Astrocyte of the spinal cord (primary cell): ENCODE data around the gene TSPAN15.

ENCODE experiments used
- DNase-seq: peaks from one replicate; pipeline ENCODE4 v3.0.0; 2011; ENCODE audit warnings: low read depth, low spot score
- H3K4me3 ChIP-seq: 2 replicates; pipeline ENCODE4 v1.5.1; 2011; ENCODE audit warnings: low read depth, mild to moderate bottlenecking, low read length, moderate library complexity
- in situ Hi-C: cut with HindIII; loops from 2 replicates; pipeline ENCODE4 v1.10.0; 2017; ENCODE audit warnings: low sequenced_read_pairs
- TF ChIP-seq, protein P1 (sequence below): IDR thresholded peaks from 2 replicates; pipeline ENCODE4 v1.5.1; 2012; ENCODE audit warnings: low read depth, mild to moderate bottlenecking, low read length, inconsistent platforms

The TSPAN15 gene

DNA sequence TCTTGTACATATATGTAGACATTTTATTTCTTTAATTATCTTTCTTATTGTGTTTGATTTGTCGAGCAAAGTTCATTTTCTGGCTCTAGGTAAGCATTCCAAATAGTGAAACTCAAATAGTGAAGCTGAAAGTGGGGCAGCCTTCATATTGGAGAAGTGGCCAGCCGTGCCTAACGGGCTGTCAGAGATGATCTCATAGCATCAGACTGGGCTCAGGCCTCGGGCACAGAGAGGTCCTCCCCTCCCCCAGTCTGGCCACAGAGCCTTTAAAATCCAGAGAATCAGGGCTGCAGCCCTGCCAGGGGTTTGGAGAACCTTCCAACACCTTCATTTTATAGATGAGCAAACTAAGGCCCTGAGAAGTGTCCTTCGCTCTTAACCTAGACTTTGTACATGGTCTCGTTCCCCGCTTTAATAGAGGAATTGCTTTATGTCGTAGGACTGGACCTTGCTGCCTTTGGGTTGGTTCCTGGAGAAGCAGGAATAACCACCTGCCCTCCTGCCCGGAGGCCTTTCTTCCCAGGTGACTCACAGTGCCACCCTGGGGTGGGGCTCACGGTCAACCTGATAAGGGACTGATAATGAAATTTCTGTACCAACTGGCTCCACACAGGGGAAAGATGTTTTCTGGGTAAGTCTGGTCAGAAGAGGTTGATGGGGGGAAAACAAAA lies 7.3 kb downstream of the TSPAN15 start:
- no peak overlapping the region for H3K4me3 ChIP-seq
- in situ Hi-C loops, result no loop called here
- DNase-seq, result no peak
- TF ChIP-seq, protein P1, sequence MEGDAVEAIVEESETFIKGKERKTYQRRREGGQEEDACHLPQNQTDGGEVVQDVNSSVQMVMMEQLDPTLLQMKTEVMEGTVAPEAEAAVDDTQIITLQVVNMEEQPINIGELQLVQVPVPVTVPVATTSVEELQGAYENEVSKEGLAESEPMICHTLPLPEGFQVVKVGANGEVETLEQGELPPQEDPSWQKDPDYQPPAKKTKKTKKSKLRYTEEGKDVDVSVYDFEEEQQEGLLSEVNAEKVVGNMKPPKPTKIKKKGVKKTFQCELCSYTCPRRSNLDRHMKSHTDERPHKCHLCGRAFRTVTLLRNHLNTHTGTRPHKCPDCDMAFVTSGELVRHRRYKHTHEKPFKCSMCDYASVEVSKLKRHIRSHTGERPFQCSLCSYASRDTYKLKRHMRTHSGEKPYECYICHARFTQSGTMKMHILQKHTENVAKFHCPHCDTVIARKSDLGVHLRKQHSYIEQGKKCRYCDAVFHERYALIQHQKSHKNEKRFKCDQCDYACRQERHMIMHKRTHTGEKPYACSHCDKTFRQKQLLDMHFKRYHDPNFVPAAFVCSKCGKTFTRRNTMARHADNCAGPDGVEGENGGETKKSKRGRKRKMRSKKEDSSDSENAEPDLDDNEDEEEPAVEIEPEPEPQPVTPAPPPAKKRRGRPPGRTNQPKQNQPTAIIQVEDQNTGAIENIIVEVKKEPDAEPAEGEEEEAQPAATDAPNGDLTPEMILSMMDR, result no peak

DNA sequence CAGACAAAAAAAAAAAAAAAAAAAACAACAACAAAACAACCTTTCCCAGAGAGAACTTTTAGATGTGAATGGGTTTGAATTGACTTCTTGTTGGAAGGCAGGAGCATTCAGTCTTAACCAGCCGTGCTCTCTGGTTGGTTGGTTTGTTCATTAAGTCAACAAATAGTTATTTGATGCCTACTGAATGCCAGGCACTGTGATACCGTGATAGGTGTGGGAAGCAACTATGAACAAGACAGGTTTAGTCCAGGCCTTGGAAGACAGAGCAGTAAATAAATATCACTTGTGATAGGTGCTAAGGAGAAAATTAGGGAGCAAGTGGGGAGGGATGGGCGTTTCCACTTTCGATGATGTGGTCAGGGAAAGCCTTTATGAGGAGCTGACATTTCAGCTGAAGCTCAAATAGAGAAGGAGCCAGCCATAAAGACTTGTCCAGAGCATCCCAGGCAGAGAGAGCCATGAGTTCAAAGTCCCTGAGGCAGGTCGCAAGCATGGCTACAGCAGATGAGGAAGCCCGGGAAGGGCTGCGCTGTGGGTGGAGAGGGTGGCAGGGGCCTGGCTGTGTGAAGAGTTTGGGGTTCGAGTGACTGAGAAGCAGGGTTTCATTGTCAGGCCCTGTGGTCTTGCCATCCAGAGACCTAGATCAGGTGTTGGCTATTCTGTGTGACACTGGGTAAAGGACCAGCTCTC lies 8.0 kb downstream of the TSPAN15 start:
- DNase-seq, result no peak
- in situ Hi-C loops, result no loop called here

DNA sequence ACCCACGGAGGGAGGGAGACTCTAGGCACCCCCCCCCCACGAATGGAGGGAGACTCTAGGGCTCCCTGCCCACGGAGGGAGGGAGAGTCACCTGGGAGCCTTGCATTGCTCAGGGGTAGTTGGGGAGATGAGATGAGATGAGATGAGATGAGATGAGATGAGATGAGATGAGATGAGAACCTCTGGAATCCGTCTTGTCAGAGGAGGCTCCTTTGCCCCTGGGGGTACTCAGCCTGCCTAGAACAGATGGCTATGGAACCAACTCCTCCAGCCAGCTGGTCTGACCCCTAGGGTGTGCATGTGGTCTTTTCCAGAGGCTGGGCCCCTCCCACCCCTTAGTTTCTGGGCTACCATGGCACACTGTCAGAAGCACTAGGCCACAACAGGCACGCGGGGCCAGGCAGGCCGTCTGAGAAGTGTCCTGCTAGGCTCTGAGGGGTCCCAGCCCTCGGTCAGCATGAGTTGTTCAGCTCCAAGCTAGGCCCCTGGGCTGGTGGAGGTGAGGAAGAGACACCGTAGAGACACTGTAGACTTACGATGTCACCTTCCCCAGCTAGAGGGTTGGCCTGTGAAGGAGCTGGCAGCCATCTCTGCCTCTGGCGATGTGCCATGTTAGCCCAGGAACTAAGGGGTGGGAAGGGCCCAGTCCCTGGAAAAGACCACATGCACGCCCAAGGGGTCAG lies 8.8 kb downstream of the TSPAN15 start:
- no peak overlapping the region for H3K4me3 ChIP-seq
- TF ChIP-seq, protein P1, result no peak
- in situ Hi-C loops, result no loop called here
- no peak for DNase-seq

More for the DNA sequence above, 8.0 kb downstream of the TSPAN15 start:
- TF ChIP-seq, protein P1, result no peak
- H3K4me3 ChIP-seq, result no peak overlapping the region

DNA sequence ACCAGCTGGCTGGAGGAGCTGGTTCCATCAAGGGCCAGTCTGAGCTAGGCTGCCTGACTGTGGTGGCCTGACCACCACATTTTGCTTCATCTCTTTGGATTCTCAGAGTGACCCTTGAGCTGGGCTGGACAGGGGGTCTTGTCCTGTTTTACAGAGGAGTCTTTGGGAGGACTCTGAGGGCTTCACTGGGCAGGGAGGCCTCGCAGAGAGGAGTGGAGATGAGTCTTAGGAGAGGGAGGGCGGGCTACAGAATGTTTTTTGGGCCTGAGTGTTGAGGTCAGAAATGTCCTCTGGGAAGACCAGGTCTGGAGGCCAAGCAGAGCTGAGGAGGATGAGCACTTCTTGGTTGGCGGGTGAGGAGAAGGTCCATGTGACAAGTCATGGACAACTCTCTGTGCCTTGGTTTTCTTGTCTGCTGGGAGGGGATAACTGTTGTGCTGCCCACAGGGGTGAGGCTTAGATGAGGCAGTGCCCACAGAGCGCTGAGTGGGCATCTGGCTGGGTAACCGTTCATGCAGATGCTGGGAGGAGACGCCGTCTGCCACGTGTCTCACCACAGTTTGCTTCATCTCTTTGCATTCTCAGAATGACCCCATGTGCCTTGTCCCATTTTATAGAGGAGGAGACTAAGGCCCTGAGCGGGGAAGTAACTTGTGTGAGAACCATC lies 9.4 kb downstream of the TSPAN15 start:
- TF ChIP-seq, protein P1, result no peak
- no peak for DNase-seq
- no peak overlapping the region for H3K4me3 ChIP-seq
- in situ Hi-C loops, result no loop called here

DNA sequence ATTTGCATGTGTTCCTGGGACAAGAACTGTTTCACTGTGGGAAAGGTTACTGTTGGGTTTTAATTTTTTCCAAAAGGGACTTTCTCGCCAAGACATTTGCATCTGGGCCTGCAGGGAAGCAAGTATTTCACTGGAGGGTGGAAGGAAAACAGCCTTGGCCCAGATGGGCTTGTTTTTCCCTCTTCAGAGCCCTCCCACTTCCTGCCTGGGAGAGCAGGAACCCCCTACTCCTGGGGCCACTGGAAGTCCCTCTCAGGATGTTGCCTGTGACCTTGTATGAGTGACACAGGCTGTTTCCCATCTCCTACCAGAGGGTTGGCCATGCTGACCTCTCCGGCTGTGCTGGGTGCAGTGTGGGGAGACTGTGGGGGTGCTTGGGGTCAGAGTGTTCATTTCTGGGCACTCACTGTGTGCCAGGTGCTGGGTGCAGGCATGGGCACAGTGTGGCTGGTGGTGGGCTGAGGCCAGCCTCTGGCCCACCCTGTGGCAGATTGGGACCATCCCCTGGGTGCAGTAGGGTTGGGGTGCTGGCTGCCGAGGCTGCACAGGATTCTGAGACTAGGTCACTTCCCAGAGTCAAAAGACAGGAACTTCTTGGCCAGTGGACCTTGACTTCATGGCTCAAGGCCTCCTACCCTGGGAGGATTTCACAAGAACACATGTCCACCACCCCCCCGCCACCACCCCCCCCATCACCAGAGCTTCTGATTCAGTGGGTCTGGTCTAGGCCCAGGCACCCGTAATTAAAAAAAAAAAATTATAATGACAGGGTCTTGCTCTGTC lies 10.2 kb downstream of the TSPAN15 start:
- in situ Hi-C loops, result no loop called here
- no peak overlapping the region for H3K4me3 ChIP-seq
- TF ChIP-seq, protein P1, result no peak
- DNase-seq, result no peak

DNA sequence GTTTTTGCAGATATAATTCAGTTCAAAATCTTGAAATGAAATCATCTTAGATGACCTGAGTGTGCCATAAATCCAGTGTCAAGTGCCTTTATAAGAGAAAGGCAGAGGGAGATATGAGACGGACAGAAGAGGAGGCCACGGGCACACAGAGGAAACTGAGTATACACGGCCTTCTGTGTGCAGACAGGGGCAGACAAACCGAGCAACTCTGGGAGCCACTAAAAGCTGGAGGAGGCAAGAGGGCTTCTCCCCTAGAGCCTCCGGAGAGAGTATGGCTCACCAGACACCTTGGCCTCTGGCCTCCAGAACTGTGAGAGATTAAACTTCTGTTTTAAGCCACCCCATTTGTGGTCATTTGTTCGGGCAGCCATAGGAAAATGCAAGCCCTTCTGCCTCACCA lies 12.6 kb downstream of the TSPAN15 start:
- TF ChIP-seq, protein P1, result no peak
- H3K4me3 ChIP-seq, result no peak overlapping the region
- no peak for DNase-seq
- in situ Hi-C loops, result no loop called here
